K562 (cell line): ENCODE results near the gene S100A2. TPM values are rescaled to one million over a fixed set of nuclear protein-coding genes. Genes with fewer than 3 reads are reported as not detected.
A peak's percentile ranks its signal among the peaks of the same experiment; 100 is the strongest.

ENCODE experiments used
- BCOR ChIP-seq: fragments of 450-650 bp; IDR thresholded peaks from 2 replicates; pipeline ENCODE4 v1.6.1; 2016
- E2F5 ChIP-seq: sonication (generic); formaldehyde crosslinking; IDR thresholded peaks from 2 replicates; pipeline ENCODE4 v1.8.0; 2022; ENCODE audit warnings: mild to moderate bottlenecking, missing genetic modification reagents
- FUS ChIP-seq: fragments of 200-400 bp; formaldehyde crosslinking; optimal IDR thresholded peaks from 2 replicates; pipeline ENCODE3; 2017; ENCODE audit warnings: low read depth, low read length
- HCFC1 ChIP-seq: IDR thresholded peaks from 2 replicates; pipeline ENCODE4 v1.6.1; 2012; ENCODE audit warnings: low read depth, low read length, improper control_type of control experiment
- LCOR ChIP-seq: sonication (generic); formaldehyde crosslinking; IDR thresholded peaks from 2 replicates; pipeline ENCODE4 v1.8.0; 2022; ENCODE audit warnings: mild to moderate bottlenecking, missing genetic modification reagents
- MBD1 ChIP-seq: fragments of 250-450 bp; sonication (Bioruptor Pico); IDR thresholded peaks from 2 replicates; pipeline ENCODE4 v1.8.0; 2022; ENCODE audit warnings: inconsistent platforms
- RHOXF2B ChIP-seq: fragments of 250-450 bp; sonication (Bioruptor Pico); conservative IDR thresholded peaks from 2 replicates; pipeline ENCODE4 v1.5.1; 2021
- STAT5A ChIP-seq: IDR thresholded peaks from 2 replicates; pipeline ENCODE4 v1.6.1; 2012; ENCODE audit warnings: low read length, inconsistent platforms, borderline replicate concordance
- VEZF1 ChIP-seq: fragments of 200-800 bp; sonication (Bioruptor generic); IDR thresholded peaks from 2 replicates; pipeline ENCODE4 v1.6.1; 2017; ENCODE audit warnings: missing genetic modification characterization, missing compliant biosample characterization
- ZNF280A ChIP-seq: fragments of 450-650 bp; IDR thresholded peaks from 2 replicates; pipeline ENCODE4 v1.6.1; 2018; ENCODE audit warnings: mild to moderate bottlenecking, low read depth; ENCODE audit not compliant: partially characterized antibody
- ZZZ3 ChIP-seq: fragments of 450-650 bp; IDR thresholded peaks from 2 replicates; pipeline ENCODE4 v1.6.1; 2016; ENCODE audit warnings: antibody characterized with exemption, mild to moderate bottlenecking, moderate library complexity
- polyA plus RNA-seq, 8 experiments: library from polyadenylated mRNA; depleted of rRNA in 4 of 8; stranded (reverse) in 5 of 8; unstranded in 3 of 8; fragments of >200 nt; fragmentation: Nextera tagmentation in 2 of 8; fragmentation: Illumina TruSeq in 1 of 8; extraction: Ambion mirVana in 2 of 8; extraction: Trizol in 1 of 8; gene quantifications; 2 replicates each; pipeline versions ENCODE4 v1.2.1 to v1.2.3, GENCODE V29; 2011 to 2014; ENCODE audit warnings: inconsistent platforms in 1 of 8, missing spikeins in 1 of 8
- total RNA-seq, 7 experiments: library from RNA; depleted of rRNA in 6 of 7; stranded (reverse); fragments of >200 nt in 6 of 7; fragmentation: Illumina TruSeq in 2 of 7; extraction: Trizol in 2 of 7; gene quantifications; 2 replicates each; pipeline versions ENCODE4 v1.2.1 to v1.2.3, GENCODE V29; 2011 to 2021; ENCODE audit warnings: low replicate concordance in 1 of 7
- TF ChIP-seq, protein P1 (sequence below): fragments of 150-350 bp; IDR thresholded peaks from 2 replicates; pipeline ENCODE4 v1.6.1; 2014; ENCODE audit warnings: low read depth, mild to moderate bottlenecking, low read length, borderline replicate concordance
- TF ChIP-seq, protein P2 (sequence below): fragments of 250-450 bp; sonication (Bioruptor Pico); IDR thresholded peaks from 2 replicates; pipeline ENCODE4 v1.5.0; 2022; ENCODE audit warnings: mild to moderate bottlenecking

Gene S100A2
- total and polyA plus RNA-seq, 9 of the 15 experiments (the other 6 are each of a cell fraction or from before 2014, with no cell fraction given) = 0.28 to 0.65 (median 0.44) TPM; not detected in 4

GRCh38 chr1:153566414-153567371 is 1.0 kb upstream of the S100A2 start (continued):
- TF ChIP-seq VEZF1 (CRISPR knock-in tag) (peak; percentile 91), E2F5 (CRISPR knock-in tag) (no peak), RHOXF2B (CRISPR knock-in tag) (no peak), BCOR (no peak), HCFC1 (no peak), ZNF280A (no peak), ZZZ3 (no peak), FUS (no peak), LCOR (peak; percentile 85), STAT5A (peak; percentile 22; the same call in 1 of the 2 replicates), MBD1 (CRISPR knock-in tag) (no peak)
- TF ChIP-seq, protein P1, sequence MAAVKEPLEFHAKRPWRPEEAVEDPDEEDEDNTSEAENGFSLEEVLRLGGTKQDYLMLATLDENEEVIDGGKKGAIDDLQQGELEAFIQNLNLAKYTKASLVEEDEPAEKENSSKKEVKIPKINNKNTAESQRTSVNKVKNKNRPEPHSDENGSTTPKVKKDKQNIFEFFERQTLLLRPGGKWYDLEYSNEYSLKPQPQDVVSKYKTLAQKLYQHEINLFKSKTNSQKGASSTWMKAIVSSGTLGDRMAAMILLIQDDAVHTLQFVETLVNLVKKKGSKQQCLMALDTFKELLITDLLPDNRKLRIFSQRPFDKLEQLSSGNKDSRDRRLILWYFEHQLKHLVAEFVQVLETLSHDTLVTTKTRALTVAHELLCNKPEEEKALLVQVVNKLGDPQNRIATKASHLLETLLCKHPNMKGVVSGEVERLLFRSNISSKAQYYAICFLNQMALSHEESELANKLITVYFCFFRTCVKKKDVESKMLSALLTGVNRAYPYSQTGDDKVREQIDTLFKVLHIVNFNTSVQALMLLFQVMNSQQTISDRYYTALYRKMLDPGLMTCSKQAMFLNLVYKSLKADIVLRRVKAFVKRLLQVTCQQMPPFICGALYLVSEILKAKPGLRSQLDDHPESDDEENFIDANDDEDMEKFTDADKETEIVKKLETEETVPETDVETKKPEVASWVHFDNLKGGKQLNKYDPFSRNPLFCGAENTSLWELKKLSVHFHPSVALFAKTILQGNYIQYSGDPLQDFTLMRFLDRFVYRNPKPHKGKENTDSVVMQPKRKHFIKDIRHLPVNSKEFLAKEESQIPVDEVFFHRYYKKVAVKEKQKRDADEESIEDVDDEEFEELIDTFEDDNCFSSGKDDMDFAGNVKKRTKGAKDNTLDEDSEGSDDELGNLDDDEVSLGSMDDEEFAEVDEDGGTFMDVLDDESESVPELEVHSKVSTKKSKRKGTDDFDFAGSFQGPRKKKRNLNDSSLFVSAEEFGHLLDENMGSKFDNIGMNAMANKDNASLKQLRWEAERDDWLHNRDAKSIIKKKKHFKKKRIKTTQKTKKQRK = no peak
- TF ChIP-seq, protein P2, sequence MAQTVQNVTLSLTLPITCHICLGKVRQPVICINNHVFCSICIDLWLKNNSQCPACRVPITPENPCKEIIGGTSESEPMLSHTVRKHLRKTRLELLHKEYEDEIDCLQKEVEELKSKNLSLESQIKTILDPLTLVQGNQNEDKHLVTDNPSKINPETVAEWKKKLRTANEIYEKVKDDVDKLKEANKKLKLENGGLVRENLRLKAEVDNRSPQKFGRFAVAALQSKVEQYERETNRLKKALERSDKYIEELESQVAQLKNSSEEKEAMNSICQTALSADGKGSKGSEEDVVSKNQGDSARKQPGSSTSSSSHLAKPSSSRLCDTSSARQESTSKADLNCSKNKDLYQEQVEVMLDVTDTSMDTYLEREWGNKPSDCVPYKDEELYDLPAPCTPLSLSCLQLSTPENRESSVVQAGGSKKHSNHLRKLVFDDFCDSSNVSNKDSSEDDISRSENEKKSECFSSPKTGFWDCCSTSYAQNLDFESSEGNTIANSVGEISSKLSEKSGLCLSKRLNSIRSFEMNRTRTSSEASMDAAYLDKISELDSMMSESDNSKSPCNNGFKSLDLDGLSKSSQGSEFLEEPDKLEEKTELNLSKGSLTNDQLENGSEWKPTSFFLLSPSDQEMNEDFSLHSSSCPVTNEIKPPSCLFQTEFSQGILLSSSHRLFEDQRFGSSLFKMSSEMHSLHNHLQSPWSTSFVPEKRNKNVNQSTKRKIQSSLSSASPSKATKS = no peak
